Body of pancreas (tissue), 4 donors: Measurements from ENCODE around the gene OGG1. TPM values are rescaled to one million over a fixed set of nuclear protein-coding genes. Genes with fewer than 3 reads are reported as not detected.

Experiments
- ATAC-seq: fragments of 150-250 bp; one replicate; pipeline ENCODE4 v1.9.1; 2016
- DNase-seq, 4 donors: peaks; one replicate each; pipeline ENCODE4 v3.0.0-alpha.2; 2019
- H3K27ac ChIP-seq, 4 donors: fragments of 200-600 bp; sonication (generic); 1 replicate in 3 of 4; 2 replicates in 1 of 4; pipeline versions ENCODE4 v1.5.1 to v1.6.1; 2016 to 2019; ENCODE audit warnings: mild to moderate bottlenecking in 1 of 4, mixed read lengths in 1 of 4, moderate library complexity in 1 of 4
- H3K27me3 ChIP-seq, 2 donors: fragments of 200-600 bp; sonication (generic); one replicate each; pipeline ENCODE4 v1.6.0; 2016; ENCODE audit warnings: mild to moderate bottlenecking in 1 of 2
- H3K36me3 ChIP-seq, 2 donors: fragments of 200-600 bp; sonication (generic); replicated peaks in 1 of 2; 2 replicates each; pipeline ENCODE4 v1.5.1; 2016; ENCODE audit warnings: low read depth in 2 of 2; ENCODE audit not compliant: insufficient read depth in 1 of 2
- H3K4me1 ChIP-seq: fragments of 200-600 bp; sonication (generic); one replicate; pipeline ENCODE4 v1.6.0; 2016
- H3K4me3 ChIP-seq, 2 donors: fragments of 200-600 bp; sonication (generic); 1 replicate in 1 of 2; 2 replicates in 1 of 2; pipeline ENCODE4 v1.5.1; 2016 to 2019
- H3K9me3 ChIP-seq, 3 donors: fragments of 200-600 bp; sonication (generic); 1 replicate in 2 of 3; 2 replicates in 1 of 3; pipeline ENCODE4 v1.5.1; 2016
- POLR2A ChIP-seq, 3 donors: fragments of 450-650 bp; IDR thresholded peaks; one replicate each; pipeline ENCODE4 v1.6.1; 2016; ENCODE audit warnings: antibody characterized with exemption in 3 of 3, mild to moderate bottlenecking in 2 of 3
- WGBS, 2 donors: methylation state at CpG; one replicate each; pipeline ENCODE4 v1.1.5; 2017; 5-methylcytosine and 5-hydroxymethylcytosine counted together
- intact Hi-C: fragments of 100-400 bp; cut with DNase I; formaldehyde crosslinking; loops from one replicate; pipeline ENCODE4 v1.15.1; 2023
- total RNA-seq, 2 donors: library from RNA; depleted of rRNA; stranded (reverse); fragments of >200 nt; gene quantifications; one replicate each; pipeline ENCODE4 v1.1.0, GENCODE V29; 2016
- TF ChIP-seq, protein P1 (sequence below), 7 experiments: fragments of 450-650 bp in 4 of 7; fragments of 200-600 bp in 3 of 7; sonication (generic) in 3 of 7; IDR thresholded peaks; one replicate each; pipeline ENCODE4 v1.5.1; 2016 to 2019; ENCODE audit warnings: antibody characterized with exemption in 7 of 7

The OGG1 gene
- total RNA-seq, 2 donors from 2014 or later, result 18.1 to 28.3 TPM

DNA sequence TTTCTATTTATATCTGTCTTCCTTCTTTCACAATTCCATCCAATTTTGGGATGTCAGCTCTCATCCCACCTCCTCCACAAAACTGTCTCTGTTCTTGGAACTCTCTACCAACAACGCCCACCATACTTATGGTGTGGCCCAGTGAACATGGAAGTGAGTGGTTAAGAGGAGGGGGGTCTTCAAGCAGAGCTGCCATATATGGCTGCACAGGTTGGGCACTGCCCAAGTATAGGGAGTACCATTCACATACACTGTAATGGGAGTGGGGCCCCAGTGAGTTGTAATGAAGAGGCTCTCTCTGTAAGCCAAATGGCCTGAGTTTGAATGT is 27.9 kb downstream of the OGG1 start:
- intact Hi-C loops, result no loop called here
- no peaks in the 10 kb centered on the region for H3K4me1 ChIP-seq
- H3K9me3 ChIP-seq, result no peaks in the 10 kb centered on the region
- H3K27me3 ChIP-seq, result no peaks in the 10 kb centered on the region
- H3K27ac ChIP-seq, result no peak overlapping the region
- ATAC-seq, result no peak
- DNase-seq, result no peak
- H3K36me3 ChIP-seq, result peaks cover 0 to 3% of the 10 kb centered on the region in 2 donors
- no peak for TF ChIP-seq POLR2A (IDR thresholded peaks at IDR 0.05)
- TF ChIP-seq, protein P1, sequence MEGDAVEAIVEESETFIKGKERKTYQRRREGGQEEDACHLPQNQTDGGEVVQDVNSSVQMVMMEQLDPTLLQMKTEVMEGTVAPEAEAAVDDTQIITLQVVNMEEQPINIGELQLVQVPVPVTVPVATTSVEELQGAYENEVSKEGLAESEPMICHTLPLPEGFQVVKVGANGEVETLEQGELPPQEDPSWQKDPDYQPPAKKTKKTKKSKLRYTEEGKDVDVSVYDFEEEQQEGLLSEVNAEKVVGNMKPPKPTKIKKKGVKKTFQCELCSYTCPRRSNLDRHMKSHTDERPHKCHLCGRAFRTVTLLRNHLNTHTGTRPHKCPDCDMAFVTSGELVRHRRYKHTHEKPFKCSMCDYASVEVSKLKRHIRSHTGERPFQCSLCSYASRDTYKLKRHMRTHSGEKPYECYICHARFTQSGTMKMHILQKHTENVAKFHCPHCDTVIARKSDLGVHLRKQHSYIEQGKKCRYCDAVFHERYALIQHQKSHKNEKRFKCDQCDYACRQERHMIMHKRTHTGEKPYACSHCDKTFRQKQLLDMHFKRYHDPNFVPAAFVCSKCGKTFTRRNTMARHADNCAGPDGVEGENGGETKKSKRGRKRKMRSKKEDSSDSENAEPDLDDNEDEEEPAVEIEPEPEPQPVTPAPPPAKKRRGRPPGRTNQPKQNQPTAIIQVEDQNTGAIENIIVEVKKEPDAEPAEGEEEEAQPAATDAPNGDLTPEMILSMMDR (IDR thresholded peaks at IDR 0.05), result no peak
- no peak overlapping the region for H3K4me3 ChIP-seq
- WGBS, 2 donors, result 59 to 69% methylated on average over 1 of the region's 1 CpG

DNA sequence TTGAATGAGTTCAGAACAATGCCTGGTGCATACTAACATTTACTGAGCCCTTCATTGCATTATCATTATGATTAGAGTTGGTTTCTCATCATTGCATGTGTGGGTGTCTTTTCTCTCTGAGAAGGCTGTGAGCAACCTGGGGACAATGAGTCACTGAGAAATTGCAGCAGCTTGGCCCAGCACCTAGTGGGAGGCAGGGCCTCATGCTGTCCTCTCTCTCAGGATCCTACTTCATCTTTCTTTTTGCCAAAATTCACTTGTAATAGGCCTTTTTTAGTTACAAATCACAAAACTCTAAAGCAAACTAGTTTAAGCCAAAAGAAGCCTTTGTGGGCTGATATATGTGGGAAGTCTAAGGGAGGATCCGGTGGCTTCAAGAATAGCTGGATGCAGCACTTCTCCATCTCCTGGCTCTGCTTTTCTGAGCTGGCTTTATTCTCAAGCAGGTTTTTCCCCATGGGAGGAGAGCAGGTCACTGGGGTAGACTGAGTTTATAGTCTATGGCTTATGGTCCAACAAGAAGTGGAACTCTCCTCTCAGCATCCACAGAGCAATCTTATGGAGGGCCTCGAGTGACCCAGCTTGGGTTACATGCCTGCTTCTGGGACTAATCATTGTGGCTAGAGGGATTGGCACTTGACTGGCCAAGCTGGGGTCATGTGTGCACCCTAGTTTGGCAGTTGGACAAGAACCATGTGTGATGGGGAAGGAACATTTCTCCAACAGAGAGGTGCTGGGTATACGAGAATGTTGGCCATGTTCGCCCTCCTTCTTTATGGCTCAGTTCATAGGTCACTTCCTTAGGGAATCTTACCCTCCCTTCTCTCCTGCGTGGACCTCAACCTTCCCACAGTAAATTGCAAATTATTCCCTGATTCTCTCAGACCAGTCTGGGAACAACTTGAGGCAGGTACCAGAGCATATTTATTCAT is 28.7 kb downstream of the OGG1 start:
- no peak for DNase-seq
- H3K36me3 ChIP-seq, result peaks cover 0 to 3% of the 10 kb centered on the region in 2 donors
- H3K27me3 ChIP-seq, result no peaks in the 10 kb centered on the region
- H3K27ac ChIP-seq, result no peak overlapping the region
- no peaks in the 10 kb centered on the region for H3K9me3 ChIP-seq
- no peak for TF ChIP-seq POLR2A (IDR thresholded peaks at IDR 0.05)
- TF ChIP-seq, protein P1 (IDR thresholded peaks at IDR 0.05), result no peak
- WGBS, 2 donors, result 63 to 80% methylated on average over 5 of the region's 5 CpGs
- H3K4me3 ChIP-seq, result no peak overlapping the region
- no peaks in the 10 kb centered on the region for H3K4me1 ChIP-seq
- intact Hi-C loops, result no loop called here
- no peak for ATAC-seq

DNA sequence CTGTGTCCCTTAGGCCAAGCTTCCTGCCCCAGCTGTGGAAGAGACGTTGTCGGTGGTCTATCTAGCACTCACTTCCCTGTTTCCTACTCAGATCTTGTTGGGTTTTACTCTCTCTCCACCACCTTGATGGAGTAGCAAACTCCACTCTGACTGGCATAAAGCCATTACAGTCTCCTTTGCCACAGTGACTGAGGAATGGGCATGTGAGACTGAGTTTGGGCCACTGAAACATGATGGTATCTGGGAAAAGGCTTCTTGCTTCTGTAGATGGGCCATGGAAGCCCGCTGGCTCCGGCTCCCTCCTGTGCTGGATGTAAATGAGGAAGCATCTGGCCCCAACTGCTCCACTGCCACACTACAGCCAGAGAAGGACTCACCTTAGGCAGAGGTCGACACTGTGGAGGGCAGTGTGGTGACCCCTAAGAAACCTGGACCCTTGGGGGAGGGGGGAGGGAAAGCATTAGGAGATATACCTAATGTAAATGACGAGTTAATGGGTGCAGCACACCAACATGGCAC is 29.4 kb downstream of the OGG1 start:
- TF ChIP-seq POLR2A (IDR thresholded peaks at IDR 0.05), result no peak
- TF ChIP-seq, protein P1 (IDR thresholded peaks at IDR 0.05), result no peak
- WGBS, 2 donors, result 75 to 83% methylated on average over 2 to 6 of the region's 6 CpGs
- ATAC-seq (no peak), DNase-seq (no peak)
- no peak overlapping the region for H3K4me3 ChIP-seq
- H3K36me3 ChIP-seq, result peaks cover 3 to 4% of the 10 kb centered on the region in 2 donors
- intact Hi-C loops, result no loop called here
- H3K27ac ChIP-seq, result no peak overlapping the region
- no peaks in the 10 kb centered on the region for H3K9me3 ChIP-seq
- H3K4me1 ChIP-seq, result no peaks in the 10 kb centered on the region
- no peaks in the 10 kb centered on the region for H3K27me3 ChIP-seq

DNA sequence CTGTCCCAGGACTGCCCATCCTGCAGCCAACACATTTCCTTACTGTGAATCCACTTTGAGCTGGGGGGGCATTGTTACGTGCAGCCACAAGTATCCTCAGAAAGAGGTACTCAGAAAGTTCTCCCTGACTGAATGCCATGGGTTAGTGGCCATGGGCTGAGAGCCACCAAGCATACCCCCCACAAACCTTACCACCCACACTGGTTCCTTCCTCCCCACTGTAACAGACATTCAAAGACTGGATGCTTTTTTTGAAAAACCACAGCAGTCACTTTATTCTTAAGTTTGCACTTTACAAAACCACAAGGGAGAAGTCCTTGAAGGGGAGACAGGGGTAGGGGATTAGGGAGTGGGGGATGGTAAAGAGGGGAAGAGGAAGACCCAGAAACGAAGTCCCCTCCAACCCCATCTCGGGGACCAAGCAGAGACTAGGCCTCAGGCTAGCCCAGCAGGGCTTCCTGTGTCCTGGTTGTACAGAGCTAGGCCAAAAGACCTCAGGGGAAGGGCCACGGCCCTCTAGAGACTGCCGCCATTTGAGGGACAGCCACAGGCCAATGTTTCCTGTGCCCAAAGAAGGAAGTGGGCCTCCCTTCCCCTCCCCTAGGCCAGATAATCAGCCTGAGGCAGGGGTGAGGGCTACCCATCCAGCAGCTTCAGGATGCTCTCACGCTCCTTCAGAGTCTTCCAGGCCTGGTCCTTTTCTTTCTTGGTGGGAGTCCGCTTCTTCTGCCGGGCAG is 30.1 kb downstream of the OGG1 start:
- Histone ChIP-seq H3K4me1 (no peaks in the 10 kb centered on the region), H3K9me3 (no peaks in the 10 kb centered on the region), H3K27ac (peak overlapping the region in 1 of 4 donors; percentile 61), H3K36me3 (peaks cover 4% of the 10 kb centered on the region in 2 donors), H3K27me3 (no peaks in the 10 kb centered on the region), H3K4me3 (no peak overlapping the region)
- intact Hi-C loops, result no loop called here
- ATAC-seq (no peak), DNase-seq (peak in 1 of 4 donors; percentile 44)
- TF ChIP-seq, protein P1 (IDR thresholded peaks at IDR 0.05), result no peak
- no peak for TF ChIP-seq POLR2A (IDR thresholded peaks at IDR 0.05)
- WGBS, 2 donors, result 71 to 73% methylated on average over 5 to 8 of the region's 8 CpGs
